Upper lobe of left lung (tissue), 4 donors: ENCODE data around the gene ECD.

Experiments
- EP300 ChIP-seq, 4 donors: sonication (generic); formaldehyde crosslinking; IDR thresholded peaks; one replicate each; pipeline ENCODE4 v1.5.1; 2017; ENCODE audit warnings: antibody characterized with exemption in 4 of 4, control low read depth in 2 of 4
- POLR2A ChIP-seq, 4 donors: fragments of 450-650 bp; IDR thresholded peaks; one replicate each; pipeline ENCODE4 v1.5.1; 2016 to 2017; ENCODE audit warnings: antibody characterized with exemption in 4 of 4, mild to moderate bottlenecking in 2 of 4
- POLR2AphosphoS5 ChIP-seq, 2 donors: sonication (generic); formaldehyde crosslinking; IDR thresholded peaks; one replicate each; pipeline ENCODE4 v1.5.1; 2017; ENCODE audit warnings: antibody characterized with exemption in 2 of 2
- TF ChIP-seq, protein P1 (sequence below), 6 experiments: fragments of 450-650 bp in 4 of 6; fragments of 200-600 bp in 2 of 6; sonication (generic) in 2 of 6; IDR thresholded peaks; one replicate each; pipeline ENCODE4 v1.5.1; 2016 to 2019; ENCODE audit warnings: antibody characterized with exemption in 6 of 6

GRCh38 chr10:73169320-73169719 lies 1.5 kb upstream of the ECD start:
- TF ChIP-seq POLR2AphosphoS5 (IDR thresholded peaks at IDR 0.05) (no peak), POLR2A (IDR thresholded peaks at IDR 0.05) (no peak), EP300 (IDR thresholded peaks at IDR 0.05) (no peak)
- TF ChIP-seq, protein P1, sequence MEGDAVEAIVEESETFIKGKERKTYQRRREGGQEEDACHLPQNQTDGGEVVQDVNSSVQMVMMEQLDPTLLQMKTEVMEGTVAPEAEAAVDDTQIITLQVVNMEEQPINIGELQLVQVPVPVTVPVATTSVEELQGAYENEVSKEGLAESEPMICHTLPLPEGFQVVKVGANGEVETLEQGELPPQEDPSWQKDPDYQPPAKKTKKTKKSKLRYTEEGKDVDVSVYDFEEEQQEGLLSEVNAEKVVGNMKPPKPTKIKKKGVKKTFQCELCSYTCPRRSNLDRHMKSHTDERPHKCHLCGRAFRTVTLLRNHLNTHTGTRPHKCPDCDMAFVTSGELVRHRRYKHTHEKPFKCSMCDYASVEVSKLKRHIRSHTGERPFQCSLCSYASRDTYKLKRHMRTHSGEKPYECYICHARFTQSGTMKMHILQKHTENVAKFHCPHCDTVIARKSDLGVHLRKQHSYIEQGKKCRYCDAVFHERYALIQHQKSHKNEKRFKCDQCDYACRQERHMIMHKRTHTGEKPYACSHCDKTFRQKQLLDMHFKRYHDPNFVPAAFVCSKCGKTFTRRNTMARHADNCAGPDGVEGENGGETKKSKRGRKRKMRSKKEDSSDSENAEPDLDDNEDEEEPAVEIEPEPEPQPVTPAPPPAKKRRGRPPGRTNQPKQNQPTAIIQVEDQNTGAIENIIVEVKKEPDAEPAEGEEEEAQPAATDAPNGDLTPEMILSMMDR (IDR thresholded peaks at IDR 0.05), result no peak
